Ovary (tissue), 9 donors: ENCODE measurements around the gene LDLRAD4. TPM values are rescaled to one million over a fixed set of nuclear protein-coding genes. Genes with fewer than 3 reads are reported as not detected.

ENCODE experiments used
- DNase-seq, 5 donors: peaks; one replicate each; pipeline ENCODE4 v3.0.0-alpha.2; 2019 to 2020
- H3K27ac ChIP-seq, 2 donors: fragments of 200-600 bp; one replicate each; pipeline versions ENCODE4 v1.5.1 to v1.8.0; 2019 to 2022
- H3K27me3 ChIP-seq: fragments of 200-600 bp; one replicate; pipeline ENCODE4 v1.8.0; 2022
- H3K36me3 ChIP-seq: fragments of 200-600 bp; sonication (generic); one replicate; pipeline ENCODE4 v1.5.1; 2019
- H3K4me1 ChIP-seq: one replicate; pipeline ENCODE4 v1.8.1; 2013; ENCODE audit warnings: mild to moderate bottlenecking, moderate library complexity; ENCODE audit not compliant: insufficient read depth
- H3K4me3 ChIP-seq: fragments of 200-600 bp; sonication (generic); one replicate; pipeline ENCODE4 v1.5.1; 2017
- H3K9me3 ChIP-seq, 2 donors: fragments of 200-600 bp in 1 of 2; sonication (generic) in 1 of 2; one replicate each; pipeline versions ENCODE4 v1.5.1 to v1.8.1; 2013 to 2019; ENCODE audit warnings: mild to moderate bottlenecking in 1 of 2, moderate library complexity in 1 of 2
- EP300 ChIP-seq: sonication (generic); formaldehyde crosslinking; IDR thresholded peaks from one replicate; pipeline ENCODE4 v1.6.1; 2017; ENCODE audit warnings: antibody characterized with exemption
- POLR2A ChIP-seq: fragments of 450-650 bp; IDR thresholded peaks from one replicate; pipeline ENCODE4 v1.6.1; 2017; ENCODE audit warnings: antibody characterized with exemption, mild to moderate bottlenecking, moderate library complexity
- WGBS, 3 donors: extraction: QIAGEN DNeasy Blood & Tissue Kit in 1 of 3; methylation state at CpG; one replicate each; pipeline versions ENCODE4 v1.1.5 to v1.1.7; 2013 to 2017; 5-methylcytosine and 5-hydroxymethylcytosine counted together
- intact Hi-C, 4 donors: fragments of 100-400 bp; cut with DNase I; formaldehyde crosslinking; loops; one replicate each; pipeline versions ENCODE4 v1.11.0 to v1.15.1; 2022 to 2023
- polyA plus RNA-seq, 2 donors: library from polyadenylated mRNA; stranded (reverse); fragments of 200-250 nt in 1 of 2; fragments of 350-450 nt in 1 of 2; fragmentation: Illumina TruSeq in 1 of 2; extraction: RNeasy Lipid Tissue Mini Kit (QIAGEN cat#74804) in 1 of 2; gene quantifications; one replicate each; pipeline ENCODE4 v1.2.3, GENCODE V29; 2013 to 2014
- total RNA-seq, 7 donors: library from RNA; depleted of rRNA in 2 of 7; stranded (reverse); fragments of >200 nt in 2 of 7; fragmentation: NEBNext Ultra II Directional in 3 of 7; extraction: Animal tissue kit (Norgen Biotek cat#: 25700) in 3 of 7; gene quantifications; one replicate each; pipeline versions ENCODE4 v1.1.0 to v1.2.4, GENCODE V29; 2016 to 2023
- TF ChIP-seq, protein P1 (sequence below), 3 donors: fragments of 450-650 bp in 2 of 3; fragments of 200-600 bp in 1 of 3; IDR thresholded peaks; one replicate each; pipeline versions ENCODE4 v1.5.1 to v1.8.0; 2016 to 2022; ENCODE audit warnings: antibody characterized with exemption in 3 of 3, mild to moderate bottlenecking in 1 of 3
- donor health status: DM: no; HTN: no; CAD: no; lungs with moderate emphysema.
- donor health status: DM: no; HTN: no; CAD: no.
- donor health status: Bipolar disorder and iron deficiency.
- donor health status: DM: yes; HTN: yes; CAD: no.
- donor health status: DM: no; HTN: no; CAD: no.
- donor health status: DM: yes; HTN: yes; CAD: no.

Gene LDLRAD4
- total and polyA plus RNA-seq, 9 donors: 2.3 to 31.6 (median 8.3) TPM

DNA sequence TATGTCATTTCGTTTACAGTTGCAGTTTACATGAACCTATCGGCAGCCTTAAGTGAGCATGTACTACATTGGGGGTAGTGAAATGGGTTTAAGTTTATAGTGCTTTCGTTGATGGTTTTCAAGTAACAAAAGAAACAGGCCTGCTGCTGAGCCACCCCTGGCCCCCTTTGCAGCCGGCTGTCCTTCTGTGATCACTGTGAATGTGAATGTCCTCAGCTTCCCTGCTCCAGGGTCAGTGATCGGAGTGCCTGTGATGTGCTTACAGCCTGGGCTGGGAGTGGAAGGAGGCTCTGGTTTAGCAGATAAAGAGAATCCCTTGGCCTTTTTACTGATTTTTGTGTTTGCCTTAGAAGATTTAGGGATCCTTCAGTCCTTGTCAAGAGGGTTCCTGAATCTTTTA lies 353.6 kb downstream of the LDLRAD4 start:
- H3K4me1 ChIP-seq: no peaks in the 10 kb centered on the region
- no peaks in the 10 kb centered on the region for H3K9me3 ChIP-seq
- H3K4me3 ChIP-seq: no peak overlapping the region
- no peaks in the 10 kb centered on the region for H3K27me3 ChIP-seq
- no peaks in the 10 kb centered on the region for H3K36me3 ChIP-seq
- no peak overlapping the region for H3K27ac ChIP-seq
- TF ChIP-seq EP300 (no peak), POLR2A (no peak)
- TF ChIP-seq, protein P1, sequence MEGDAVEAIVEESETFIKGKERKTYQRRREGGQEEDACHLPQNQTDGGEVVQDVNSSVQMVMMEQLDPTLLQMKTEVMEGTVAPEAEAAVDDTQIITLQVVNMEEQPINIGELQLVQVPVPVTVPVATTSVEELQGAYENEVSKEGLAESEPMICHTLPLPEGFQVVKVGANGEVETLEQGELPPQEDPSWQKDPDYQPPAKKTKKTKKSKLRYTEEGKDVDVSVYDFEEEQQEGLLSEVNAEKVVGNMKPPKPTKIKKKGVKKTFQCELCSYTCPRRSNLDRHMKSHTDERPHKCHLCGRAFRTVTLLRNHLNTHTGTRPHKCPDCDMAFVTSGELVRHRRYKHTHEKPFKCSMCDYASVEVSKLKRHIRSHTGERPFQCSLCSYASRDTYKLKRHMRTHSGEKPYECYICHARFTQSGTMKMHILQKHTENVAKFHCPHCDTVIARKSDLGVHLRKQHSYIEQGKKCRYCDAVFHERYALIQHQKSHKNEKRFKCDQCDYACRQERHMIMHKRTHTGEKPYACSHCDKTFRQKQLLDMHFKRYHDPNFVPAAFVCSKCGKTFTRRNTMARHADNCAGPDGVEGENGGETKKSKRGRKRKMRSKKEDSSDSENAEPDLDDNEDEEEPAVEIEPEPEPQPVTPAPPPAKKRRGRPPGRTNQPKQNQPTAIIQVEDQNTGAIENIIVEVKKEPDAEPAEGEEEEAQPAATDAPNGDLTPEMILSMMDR (IDR thresholded peaks at IDR 0.05): no peak
- intact Hi-C loops: no loop called here
- WGBS, 3 donors: 93 to 94% (median 94%) methylated on average over 5 of the region's 5 CpGs
- no peak for DNase-seq

DNA sequence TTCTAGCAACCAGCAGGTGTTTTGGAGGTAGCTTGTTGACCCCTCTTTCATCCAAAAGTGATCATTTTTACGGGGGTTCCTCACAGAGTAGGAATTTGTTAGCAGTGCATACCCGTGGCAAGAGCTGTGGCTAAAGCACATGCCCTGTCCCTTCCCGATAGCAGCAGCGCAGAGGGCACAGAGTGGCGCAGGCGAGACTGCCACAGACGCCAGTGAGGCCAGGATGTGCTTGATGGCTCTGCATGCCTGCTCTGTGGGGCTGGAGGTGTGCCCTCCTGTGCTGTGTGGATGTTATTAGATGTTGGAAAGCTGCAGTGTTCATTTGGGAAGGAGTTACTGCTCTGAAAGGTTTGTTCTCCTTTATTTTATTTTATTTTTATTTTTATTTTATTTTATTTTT lies 354.2 kb downstream of the LDLRAD4 start:
- intact Hi-C loops: no loop called here
- Histone ChIP-seq H3K27me3 (no peaks in the 10 kb centered on the region), H3K27ac (no peak overlapping the region), H3K4me3 (no peak overlapping the region), H3K4me1 (no peaks in the 10 kb centered on the region), H3K36me3 (no peaks in the 10 kb centered on the region), H3K9me3 (no peaks in the 10 kb centered on the region)
- TF ChIP-seq POLR2A (no peak), EP300 (no peak)
- TF ChIP-seq, protein P1 (IDR thresholded peaks at IDR 0.05): no peak
- DNase-seq: no peak
- WGBS, 3 donors: 92 to 94% (median 93%) methylated on average over 7 of the region's 7 CpGs

DNA sequence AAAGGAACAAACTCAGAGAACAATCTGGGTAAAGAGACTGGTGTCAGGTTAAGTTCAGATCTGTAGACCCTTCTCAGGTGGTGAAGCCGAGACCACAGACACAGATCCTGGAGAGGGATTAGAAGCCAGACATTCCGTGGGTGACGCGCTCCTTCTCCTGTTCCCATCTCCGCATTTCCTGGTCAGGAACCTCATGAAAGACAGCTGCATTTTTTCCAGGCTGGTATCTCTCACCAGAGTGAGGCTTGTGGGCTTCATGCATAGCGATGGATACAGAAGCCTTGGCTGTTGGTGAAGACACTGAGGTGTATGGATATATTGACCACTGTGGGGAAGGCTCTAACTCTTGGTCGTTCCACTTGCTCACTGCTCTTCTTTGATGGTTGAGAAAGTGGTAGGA lies 355.2 kb downstream of the LDLRAD4 start:
- H3K36me3 ChIP-seq: no peaks in the 10 kb centered on the region
- H3K27ac ChIP-seq: no peak overlapping the region
- H3K27me3 ChIP-seq: no peaks in the 10 kb centered on the region
- H3K4me1 ChIP-seq: no peaks in the 10 kb centered on the region
- intact Hi-C loops: no loop called here
- DNase-seq: no peak
- 92 to 95% (median 94%) methylated on average over 7 of the region's 7 CpGs for WGBS, 3 donors
- H3K9me3 ChIP-seq: no peaks in the 10 kb centered on the region
- no peak overlapping the region for H3K4me3 ChIP-seq
- TF ChIP-seq POLR2A (no peak), EP300 (no peak)
- TF ChIP-seq, protein P1 (IDR thresholded peaks at IDR 0.05): no peak

DNA sequence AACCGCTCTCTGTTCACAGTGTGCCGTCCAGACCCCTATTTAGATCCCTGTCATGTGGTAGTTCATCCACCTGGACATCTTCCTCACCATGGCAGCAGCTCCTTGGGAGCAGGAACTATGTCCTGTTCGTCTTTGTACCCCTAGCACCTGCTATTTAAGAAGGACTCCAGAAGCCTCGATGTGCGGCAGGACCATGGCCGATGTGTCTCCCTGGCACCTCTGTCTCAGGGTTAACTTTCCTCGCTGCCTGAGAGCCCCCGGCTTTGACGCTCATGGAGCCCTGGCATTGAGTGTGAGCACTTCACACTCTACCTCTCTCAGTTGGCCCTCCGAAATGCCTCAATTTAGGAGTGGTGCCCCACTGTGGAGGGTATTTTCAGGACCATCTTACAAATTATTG lies 355.8 kb downstream of the LDLRAD4 start:
- WGBS, 3 donors: 92 to 94% (median 93%) methylated on average over 10 of the region's 10 CpGs
- H3K4me1 ChIP-seq: no peaks in the 10 kb centered on the region
- no peak overlapping the region for H3K27ac ChIP-seq
- TF ChIP-seq POLR2A (no peak), EP300 (no peak)
- TF ChIP-seq, protein P1 (IDR thresholded peaks at IDR 0.05): no peak
- intact Hi-C loops: no loop called here
- no peak overlapping the region for H3K4me3 ChIP-seq
- no peaks in the 10 kb centered on the region for H3K36me3 ChIP-seq
- no peaks in the 10 kb centered on the region for H3K27me3 ChIP-seq
- DNase-seq: no peak
- H3K9me3 ChIP-seq: no peaks in the 10 kb centered on the region

DNA sequence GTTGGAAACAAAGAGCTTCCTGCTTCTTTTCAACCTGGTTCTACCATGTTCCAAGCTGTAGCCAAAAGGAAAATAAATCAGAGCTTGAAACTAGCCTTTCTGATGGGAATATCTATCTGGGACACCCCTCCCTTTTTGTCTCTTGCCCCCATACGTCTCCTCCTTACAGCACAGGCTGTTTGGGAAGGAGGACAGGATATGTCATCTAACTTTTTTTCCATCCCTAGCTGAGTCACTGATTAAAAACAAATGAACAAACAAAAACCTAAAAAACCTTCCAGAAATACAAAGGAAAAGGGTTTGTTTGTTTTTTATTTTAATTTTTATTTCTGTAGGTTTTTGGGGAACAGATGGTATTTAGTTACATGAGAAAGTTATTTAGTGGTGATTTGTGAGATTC lies 356.2 kb downstream of the LDLRAD4 start:
- DNase-seq: no peak
- no peak overlapping the region for H3K27ac ChIP-seq
- no peaks in the 10 kb centered on the region for H3K4me1 ChIP-seq
- no peaks in the 10 kb centered on the region for H3K27me3 ChIP-seq
- no peaks in the 10 kb centered on the region for H3K9me3 ChIP-seq
- no peak for TF ChIP-seq EP300
- intact Hi-C loops: no loop called here
- 35 to 49% (median 38%) methylated on average over 1 of the region's 1 CpG for WGBS, 3 donors
- H3K4me3 ChIP-seq: no peak overlapping the region
- H3K36me3 ChIP-seq: no peaks in the 10 kb centered on the region
